IMR-90 (cell line): ENCODE data around the gene DSC3. TPM values are rescaled to one million over a fixed set of nuclear protein-coding genes. Genes with fewer than 3 reads are reported as not detected.

ENCODE experiments used
- ATAC-seq: fragments of 200-7000 bp; cut with Tn5 transposase; 2 replicates; pipeline ENCODE4 v1.9.1; 2020; ENCODE audit warnings: low read depth, mild to moderate bottlenecking, moderate library complexity
- BruUV-seq: library from RNA; stranded (reverse); fragments of 400-500 nt; replicated peaks from 2 replicates; lab custom pipeline; 2021; lab: Mats Ljungman, UMichigan
- CTCF ChIA-PET: fragments of 300-600 bp; formaldehyde crosslinking; extraction: SDS; loops from one replicate; lab custom pipeline; 2021; ENCODE audit warnings: antibody characterized with exemption; lab: Yijun Ruan, JAX
- POLR2A ChIA-PET: fragments of 300-600 bp; sonication (Branson Sonifier 250); formaldehyde crosslinking; loops from one replicate; lab custom pipeline; 2022; ENCODE audit warnings: antibody characterized with exemption; ENCODE audit not compliant: unreplicated experiment; lab: Charles Lee
- DNase-seq: peaks from one replicate; pipeline ENCODE4 v3.0.0; 2013
- H2AFZ ChIP-seq: replicated peaks from 2 replicates; pipeline ENCODE3; 2013; ENCODE audit warnings: low read length, mild to moderate bottlenecking; ENCODE audit not compliant: poor library complexity
- H2AK5ac ChIP-seq: 2 replicates; pipeline ENCODE4 v1.6.1; 2013; ENCODE audit warnings: low read depth, low read length, inconsistent platforms
- H2AK9ac ChIP-seq: replicated peaks from 2 replicates; pipeline ENCODE3; 2013; ENCODE audit warnings: mild to moderate bottlenecking, low read depth, low read length, moderate library complexity; ENCODE audit not compliant: poor library complexity
- H2BK120ac ChIP-seq: 2 replicates; pipeline ENCODE4 v1.6.1; 2013; ENCODE audit warnings: low read depth, low read length, inconsistent platforms
- H2BK15ac ChIP-seq: 3 replicates; pipeline ENCODE4 v1.6.1; 2013; ENCODE audit warnings: low read depth, low read length, inconsistent platforms
- H2BK20ac ChIP-seq: 2 replicates; pipeline ENCODE4 v1.6.1; 2013; ENCODE audit warnings: low read depth, mild to moderate bottlenecking, inconsistent platforms, low read length, moderate library complexity
- H2BK5ac ChIP-seq: 2 replicates; pipeline ENCODE4 v1.6.1; 2013; ENCODE audit warnings: mild to moderate bottlenecking, low read depth, low read length, inconsistent platforms; ENCODE audit not compliant: poor library complexity, severe bottlenecking
- H3K14ac ChIP-seq: replicated peaks from 2 replicates; pipeline ENCODE4 v1.6.1; 2013; ENCODE audit warnings: low read depth, low read length, inconsistent platforms
- H3K18ac ChIP-seq: 2 replicates; pipeline ENCODE4 v1.6.1; 2013; ENCODE audit warnings: low read depth, low read length, control low read depth
- H3K23ac ChIP-seq: 2 replicates; pipeline ENCODE4 v1.6.1; 2013; ENCODE audit warnings: low read depth, low read length, inconsistent platforms
- H3K27ac ChIP-seq: 2 replicates; pipeline ENCODE4 v1.5.1; 2013; ENCODE audit warnings: mild to moderate bottlenecking, control low read depth, low read length; ENCODE audit not compliant: insufficient read depth
- H3K27me3 ChIP-seq: 2 replicates; pipeline ENCODE4 v1.6.1; 2013; ENCODE audit warnings: low read length; ENCODE audit not compliant: control insufficient read depth, insufficient read depth
- H3K36me3 ChIP-seq: 2 replicates; pipeline ENCODE4 v1.6.1; 2013; ENCODE audit warnings: low read length, mixed read lengths; ENCODE audit not compliant: control insufficient read depth, insufficient read depth
- H3K4ac ChIP-seq: 2 replicates; pipeline ENCODE4 v1.6.1; 2013; ENCODE audit warnings: low read depth, low read length, inconsistent platforms
- H3K4me1 ChIP-seq: 2 replicates; pipeline ENCODE4 v1.6.1; 2013; ENCODE audit warnings: low read length, mixed read lengths; ENCODE audit not compliant: control insufficient read depth, insufficient read depth
- H3K4me2 ChIP-seq: 2 replicates; pipeline ENCODE4 v1.6.1; 2013; ENCODE audit warnings: low read depth, mild to moderate bottlenecking, control low read depth, low read length, moderate library complexity
- H3K4me3 ChIP-seq: 2 replicates; pipeline ENCODE4 v1.5.1; 2013; ENCODE audit warnings: low read depth, mild to moderate bottlenecking, control low read depth, low read length, moderate library complexity; ENCODE audit not compliant: insufficient read depth
- H3K56ac ChIP-seq: 2 replicates; pipeline ENCODE4 v1.6.1; 2013; ENCODE audit warnings: low read length, inconsistent platforms; ENCODE audit not compliant: insufficient read depth; ENCODE audit errors: extremely low read depth
- H3K79me1 ChIP-seq, 2 experiments: 2 replicates each; pipeline ENCODE4 v1.6.1; 2013; ENCODE audit warnings: low read length in 2 of 2, inconsistent platforms in 1 of 2, low read depth in 1 of 2
- H3K9ac ChIP-seq: 2 replicates; pipeline ENCODE4 v1.6.1; 2013; ENCODE audit warnings: low read depth, low read length, control low read depth
- H3K9me1 ChIP-seq: 2 replicates; pipeline ENCODE4 v1.6.1; 2013; ENCODE audit warnings: low read length, inconsistent platforms; ENCODE audit not compliant: insufficient read depth
- H3K9me3 ChIP-seq: 2 replicates; pipeline ENCODE4 v1.6.1; 2013; ENCODE audit warnings: low read length; ENCODE audit not compliant: control insufficient read depth, insufficient read depth
- H4K20me1 ChIP-seq: 2 replicates; pipeline ENCODE4 v1.6.1; 2013; ENCODE audit warnings: low read length, inconsistent platforms; ENCODE audit not compliant: insufficient read depth
- H4K5ac ChIP-seq: 2 replicates; pipeline ENCODE4 v1.6.1; 2013; ENCODE audit warnings: mild to moderate bottlenecking, low read depth, low read length, control low read depth
- H4K8ac ChIP-seq, 2 experiments: 2 replicates each; pipeline ENCODE4 v1.6.1; 2013; ENCODE audit warnings: low read depth in 2 of 2, low read length in 2 of 2, control low read depth in 1 of 2, inconsistent platforms in 1 of 2
- H4K91ac ChIP-seq: 2 replicates; pipeline ENCODE4 v1.6.1; 2013; ENCODE audit warnings: low read depth, low read length, inconsistent platforms; ENCODE audit not compliant: insufficient read depth
- CTCF ChIP-seq: conservative IDR thresholded peaks from 2 replicates; pipeline ENCODE4 v1.5.1; 2012; ENCODE audit warnings: mild to moderate bottlenecking, low read depth, low read length, improper control_type of control experiment
- WGBS, 2 experiments: methylation state at CpG; one replicate each; pipeline versions ENCODE4 v1.1.5 to v1.1.7; 2013; ENCODE audit warnings: missing lambda C conversion rate in 2 of 2; ENCODE audit not compliant: insufficient read length in 1 of 2; ENCODE audit errors: extremely low coverage in 2 of 2; 5-methylcytosine and 5-hydroxymethylcytosine counted together
- dilution Hi-C: fragments of 300-500 bp; cut with HindIII; formaldehyde crosslinking; loops from one replicate; pipeline ENCODE4 v1.14.3; 2018; ENCODE audit warnings: low sequenced_read_pairs; ENCODE audit not compliant: unreplicated experiment
- in situ Hi-C: fragments of 300-500 bp; cut with MboI; formaldehyde crosslinking; loops from 3 replicates; pipeline ENCODE4 v1.14.3; 2019; ENCODE audit warnings: low sequenced_read_pairs, inconsistent platforms, mixed read lengths
- intact Hi-C: fragments of 100-400 bp; cut with micrococcal nuclease; formaldehyde crosslinking; loops from 2 replicates; pipeline ENCODE4 v1.10.0; 2022
- polyA plus RNA-seq, 3 experiments: library from polyadenylated mRNA; depleted of rRNA; stranded (reverse); fragments of >200 nt; gene quantifications; 2 replicates each; pipeline ENCODE4 v1.2.3, GENCODE V29; 2012; ENCODE audit warnings: low replicate concordance in 1 of 3
- total RNA-seq: library from RNA; depleted of rRNA; stranded (reverse); fragments of >200 nt; gene quantifications from 2 replicates; pipeline ENCODE4 v1.2.3, GENCODE V29; 2012

Gene DSC3
- total and polyA plus RNA-seq, 2 of the 4 experiments (the other 2 are of a cell fraction): under 0.01 to 0.09 TPM

GRCh38 chr18:30944773-30945417 lies 97.6 kb downstream of the DSC3 start:
- H3K4me1 ChIP-seq: no peaks in the 10 kb centered on the region
- H4K20me1 ChIP-seq: no peaks in the 10 kb centered on the region
- dilution Hi-C loops: no loop called here
- H3K23ac ChIP-seq: no peak overlapping the region
- no peak overlapping the region for H2BK15ac ChIP-seq
- H3K9me1 ChIP-seq: no peaks in the 10 kb centered on the region
- no peak for DNase-seq
- no peak overlapping the region for H4K5ac ChIP-seq
- in situ Hi-C loops: no loop called here
- H3K56ac ChIP-seq: no peak overlapping the region
- no peak overlapping the region for H3K27ac ChIP-seq
- TF ChIP-seq CTCF: no peak
- H3K36me3 ChIP-seq: no peaks in the 10 kb centered on the region
- no peak overlapping the region for H3K4me3 ChIP-seq
- no peak overlapping the region for H4K91ac ChIP-seq
- H2AK5ac ChIP-seq: no peak overlapping the region
- H3K4ac ChIP-seq: no peak overlapping the region
- no peak overlapping the region for H2BK120ac ChIP-seq
- ChIA-PET CTCF (no interaction called here), POLR2A (no interaction called here)
- H3K14ac ChIP-seq: no peak overlapping the region
- no peak overlapping the region for H2BK20ac ChIP-seq
- BruUV-seq: no TSS peak
- no peaks in the 10 kb centered on the region for H3K79me1 ChIP-seq
- H3K27me3 ChIP-seq: no peaks in the 10 kb centered on the region
- no peak overlapping the region for H3K18ac ChIP-seq
- WGBS, 2 experiments: no CpG with 5 or more reads among the region's 3 CpGs
- H2AK9ac ChIP-seq: no peak overlapping the region
- ATAC-seq: no peak
- H3K9ac ChIP-seq: no peak overlapping the region
- intact Hi-C loops: no loop called here
- H3K4me2 ChIP-seq: no peak overlapping the region
- no peak overlapping the region for H4K8ac ChIP-seq
- no peak overlapping the region for H2AFZ ChIP-seq
- peaks cover 6% of the 10 kb centered on the region for H3K9me3 ChIP-seq
- no peak overlapping the region for H2BK5ac ChIP-seq
